Glomerular visceral epithelial cell (primary cell): ENCODE results near the gene SLC22A16.

Experiments
- DNase-seq: peaks from one replicate; pipeline ENCODE4 v3.0.0-alpha.2; 2016; ENCODE audit errors: extremely low spot score

The SLC22A16 gene

DNA sequence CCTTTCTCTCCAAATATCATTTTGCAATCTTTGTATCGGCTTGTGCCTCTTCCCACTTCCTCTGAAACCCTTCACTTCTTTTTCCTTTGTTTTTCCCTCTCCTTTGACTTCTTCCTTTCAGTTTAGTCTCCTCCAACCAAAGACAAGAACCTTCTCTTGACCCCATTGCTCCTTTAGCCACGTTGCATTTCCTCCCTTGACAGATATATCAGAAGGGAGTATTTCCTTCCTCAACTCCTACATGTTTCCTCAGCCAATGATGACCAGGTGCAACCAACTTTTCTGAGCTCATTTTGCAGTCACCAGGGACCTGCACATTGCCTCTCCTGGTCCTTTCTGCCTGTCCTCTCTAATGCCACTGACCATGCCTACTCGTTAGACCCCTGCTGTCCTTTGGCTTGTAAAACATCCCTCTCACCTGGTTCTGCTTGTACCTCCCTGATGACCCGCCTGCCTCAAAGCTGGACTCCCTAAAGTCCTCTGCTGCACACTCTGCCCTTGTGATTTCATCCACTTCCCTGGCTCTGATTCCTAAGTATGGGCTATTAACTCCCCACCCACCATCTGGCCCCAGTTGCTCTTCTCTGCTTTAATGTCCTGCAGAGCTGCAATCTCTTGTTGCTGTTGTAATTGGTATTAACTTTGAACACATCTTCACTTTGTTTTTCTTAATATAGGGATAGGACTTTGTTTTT is 27.4 kb downstream of the SLC22A16 start:
- no peak for DNase-seq

DNA sequence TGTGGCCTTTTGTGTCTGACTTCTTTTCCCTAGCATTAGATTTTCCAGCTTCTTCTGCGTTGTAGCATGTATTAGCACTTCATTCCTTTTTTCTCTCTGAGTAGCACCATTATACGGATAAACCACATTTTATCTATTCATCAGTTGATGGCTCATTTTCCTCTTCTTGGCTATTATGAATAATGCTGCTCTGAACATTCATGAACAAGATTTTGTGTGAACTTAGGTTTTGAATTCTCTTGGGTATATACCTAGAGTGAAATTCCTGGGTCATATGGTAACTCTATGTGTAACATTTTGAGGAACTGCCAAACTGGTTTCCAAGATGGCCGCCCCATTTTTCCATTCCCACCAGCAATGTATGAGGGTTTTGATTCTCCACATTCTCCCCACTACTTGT is 28.7 kb downstream of the SLC22A16 start:
- DNase-seq, result no peak

GRCh38 chr6:110446405-110446804 is 30.0 kb downstream of the SLC22A16 start:
- DNase-seq, result no peak

DNA sequence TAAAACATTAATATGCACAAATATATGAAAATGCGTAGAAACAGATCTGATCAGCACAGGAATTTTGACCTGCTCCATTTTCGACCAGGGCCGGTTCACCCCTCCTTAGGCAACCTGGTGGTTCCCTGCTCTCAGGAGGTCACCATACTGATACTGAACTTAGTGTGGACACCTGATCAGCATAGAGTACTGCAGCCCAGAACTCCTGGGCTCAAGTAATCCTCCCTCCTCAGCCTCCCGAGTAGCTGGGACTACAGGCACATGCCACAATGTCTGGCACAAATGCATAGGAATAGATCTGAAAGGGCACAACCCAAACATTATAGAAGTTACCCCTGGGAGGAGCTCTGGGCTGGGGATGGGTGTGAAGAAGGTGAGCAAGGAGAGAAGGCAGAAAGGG is 36.4 kb downstream of the SLC22A16 start:
- no peak for DNase-seq

GRCh38 chr6:110439356-110439755 is 37.1 kb downstream of the SLC22A16 start:
- DNase-seq, result no peak

GRCh38 chr6:110434961-110435602 is 41.3 kb downstream of the SLC22A16 start:
- DNase-seq, result no peak

- DNase-seq, result no peak
Observed at GRCh38 chr6:110432285-110432900, 44.0 kb downstream of the SLC22A16 start.

DNA sequence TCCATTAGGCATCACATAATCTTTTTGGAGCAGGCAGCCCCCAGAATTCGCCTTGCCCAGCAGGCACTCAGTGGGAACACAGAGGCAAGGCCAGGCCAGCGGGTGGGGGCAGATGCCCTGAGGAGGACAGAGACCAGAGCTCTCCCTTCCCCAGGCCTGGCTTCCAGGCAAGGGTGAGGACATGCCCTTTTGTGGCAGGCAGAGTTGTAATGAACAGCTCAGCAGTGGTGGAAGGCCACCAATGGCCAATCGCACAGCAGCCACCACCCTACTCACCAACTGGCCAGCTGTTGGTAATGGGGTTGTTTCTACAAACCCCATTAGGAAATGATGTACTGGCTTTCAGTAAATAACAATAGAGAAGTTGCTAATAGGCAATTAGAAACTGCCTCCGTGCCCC is 45.7 kb downstream of the SLC22A16 start:
- DNase-seq, result no peak

DNA sequence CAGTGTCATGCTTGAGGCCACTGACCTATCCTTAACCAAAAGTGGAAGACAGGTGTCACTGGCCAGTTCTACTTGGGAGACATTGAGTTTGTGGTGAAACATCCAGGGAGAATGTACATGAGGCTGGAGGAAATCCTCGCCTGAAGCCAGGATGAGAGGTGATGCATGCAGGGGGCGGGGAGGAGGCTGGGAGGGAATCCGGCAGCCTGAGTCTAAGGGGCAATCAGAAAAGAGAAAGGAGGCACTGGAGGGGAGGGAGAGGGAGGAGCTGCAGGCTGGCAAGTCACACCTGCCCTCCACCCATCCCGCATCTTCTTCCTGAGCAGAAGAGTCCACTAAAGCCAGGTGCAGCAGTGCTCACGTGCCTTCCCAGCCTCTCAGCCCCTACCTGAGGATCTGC is 46.2 kb downstream of the SLC22A16 start:
- DNase-seq, result no peak

DNA sequence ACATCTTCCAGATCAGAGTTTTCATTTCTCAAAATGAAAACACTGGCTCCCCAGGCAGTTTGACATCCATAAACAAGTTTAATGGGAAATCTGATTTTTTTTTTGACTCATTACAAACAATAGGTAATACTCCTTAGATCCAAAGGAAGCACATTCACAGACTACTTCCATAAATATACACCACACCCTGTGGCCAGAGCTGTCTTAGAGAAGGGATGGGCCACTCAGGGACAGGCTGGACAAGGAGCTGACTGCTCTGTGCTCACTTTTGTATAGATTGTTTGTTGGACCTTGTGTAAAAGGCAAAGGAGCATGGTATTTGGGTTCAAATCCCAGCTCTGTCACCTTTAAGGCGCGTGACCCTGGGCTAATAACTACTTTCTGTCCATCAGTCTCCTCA is 48.3 kb downstream of the SLC22A16 start:
- DNase-seq, result no peak

DNA sequence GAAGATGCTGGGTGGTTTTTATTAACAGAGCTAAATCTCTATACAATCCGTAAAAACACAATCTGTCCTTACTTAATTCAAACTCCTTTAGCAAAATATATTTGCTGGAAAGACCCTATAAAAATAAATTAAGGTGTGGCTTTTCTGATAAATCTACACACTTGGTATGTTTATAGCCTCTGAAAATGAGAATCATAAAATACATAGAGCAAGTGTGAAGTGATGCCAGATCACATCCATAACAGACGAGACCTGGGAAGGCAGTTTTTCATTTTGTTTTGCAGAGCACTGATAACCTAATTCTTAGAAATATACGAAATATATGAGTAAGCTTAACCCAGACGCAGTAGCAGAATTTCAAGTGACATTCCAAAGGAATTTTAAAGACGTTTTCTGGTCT is 50.6 kb downstream of the SLC22A16 start:
- no peak for DNase-seq

DNA sequence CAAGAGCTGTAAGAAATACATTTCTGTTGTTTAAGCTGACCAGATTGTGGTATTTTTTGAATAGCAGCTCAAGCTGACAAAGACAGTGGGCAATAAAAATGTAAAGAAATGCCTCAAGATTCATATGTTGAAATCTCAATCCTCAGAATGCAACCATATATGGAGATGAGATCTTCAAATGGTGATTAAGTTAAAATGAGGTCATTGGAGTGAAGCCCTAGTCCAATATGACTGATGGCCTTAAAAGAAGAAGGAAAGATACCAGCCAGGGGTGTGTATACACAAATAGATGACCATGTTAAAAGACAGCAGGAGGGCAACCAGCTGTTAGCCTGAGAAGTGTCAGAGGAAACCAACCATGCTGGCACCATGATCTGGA is 54.0 kb downstream of the SLC22A16 start:
- no peak for DNase-seq

DNA sequence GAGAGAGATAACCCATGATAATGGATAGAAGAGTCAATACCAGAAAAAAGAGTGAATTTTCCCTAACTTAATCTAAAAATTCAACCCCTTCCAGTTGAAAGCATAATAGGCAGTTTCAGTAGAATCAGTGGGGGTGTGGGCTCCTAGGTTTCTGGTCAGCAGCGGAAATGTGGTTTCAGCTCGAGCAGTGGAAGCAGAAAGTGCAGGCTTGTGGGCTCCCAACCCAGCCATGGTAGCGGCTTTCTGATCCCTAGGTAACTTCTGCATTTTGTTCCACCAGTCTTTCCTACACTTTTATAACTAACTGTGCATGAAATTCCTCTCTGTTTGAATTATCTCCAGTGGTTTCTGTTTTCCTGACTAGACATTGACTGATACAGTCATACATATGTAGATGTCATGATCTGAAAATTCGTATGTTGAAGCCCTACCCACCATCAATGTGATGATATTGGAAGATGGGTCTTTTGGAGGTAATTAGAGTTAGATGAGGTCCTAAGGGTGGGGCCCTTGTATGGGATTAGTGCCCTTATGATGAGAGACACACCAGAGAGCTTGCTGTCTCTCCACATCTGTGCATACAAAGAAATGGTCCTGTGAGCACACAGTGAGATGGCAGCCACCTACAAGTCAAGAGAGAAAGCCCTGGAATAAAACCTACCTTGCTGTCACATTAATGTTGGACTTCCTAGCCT is 54.5 kb downstream of the SLC22A16 start:
- no peak for DNase-seq

- no peak for DNase-seq
Observed at GRCh38 chr6:110419028-110419739, 57.2 kb downstream of the SLC22A16 start.

DNA sequence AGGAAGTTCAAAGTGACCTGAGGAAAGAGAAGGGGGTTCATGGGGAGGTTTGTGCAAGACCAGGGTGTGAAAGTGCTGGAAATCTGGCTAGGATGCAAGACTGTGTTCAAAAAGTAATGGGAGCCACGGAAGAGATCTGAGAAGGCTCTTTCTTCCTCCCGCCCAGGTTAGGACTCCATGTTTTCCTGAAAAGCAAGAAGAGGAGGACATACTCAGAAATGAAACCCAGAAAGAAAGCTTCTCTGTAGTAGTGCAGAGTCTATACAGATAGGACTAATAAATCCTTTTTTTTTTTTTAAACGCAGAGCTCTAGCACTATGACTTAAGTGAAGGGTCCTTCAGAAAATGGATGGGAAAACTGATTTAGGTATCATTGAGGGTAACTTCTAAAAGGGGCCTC is 57.8 kb downstream of the SLC22A16 start:
- no peak for DNase-seq

- peak; percentile 53 for DNase-seq
Observed at GRCh38 chr6:110415086-110415916, 61.1 kb downstream of the SLC22A16 start, which contains the start of gene DDO. DDO (minus strand) TSS chr6:110415575; CDS start chr6:110413462, 2,113 bp downstream.

DNA sequence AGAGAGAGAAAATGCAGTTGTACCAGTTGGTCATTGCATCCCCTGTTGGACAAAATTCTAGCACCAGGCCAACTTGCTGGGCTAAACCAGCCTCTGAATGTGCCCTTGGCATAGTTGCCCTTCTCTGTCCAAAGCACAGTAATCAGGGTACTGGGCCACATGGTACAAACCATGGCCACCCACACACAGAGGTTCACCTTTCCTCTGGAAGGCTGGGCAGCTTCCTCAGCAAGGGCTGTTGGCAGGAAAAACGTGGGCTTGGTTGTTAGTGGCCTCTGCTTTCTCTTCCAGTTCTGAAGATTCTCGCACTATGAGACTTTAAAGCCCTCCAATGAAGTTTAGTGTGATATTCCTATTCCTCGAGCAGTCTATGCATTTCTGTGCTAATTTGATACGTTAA is 61.7 kb downstream of the SLC22A16 start:
- DNase-seq, result no peak

- no peak for DNase-seq
Observed at GRCh38 chr6:110412360-110412759, 64.1 kb downstream of the SLC22A16 start.

GRCh38 chr6:110410511-110410910 is 65.9 kb downstream of the SLC22A16 start:
- DNase-seq, result no peak

- DNase-seq, result no peak
Observed at GRCh38 chr6:110409794-110410193, 66.6 kb downstream of the SLC22A16 start.

DNA sequence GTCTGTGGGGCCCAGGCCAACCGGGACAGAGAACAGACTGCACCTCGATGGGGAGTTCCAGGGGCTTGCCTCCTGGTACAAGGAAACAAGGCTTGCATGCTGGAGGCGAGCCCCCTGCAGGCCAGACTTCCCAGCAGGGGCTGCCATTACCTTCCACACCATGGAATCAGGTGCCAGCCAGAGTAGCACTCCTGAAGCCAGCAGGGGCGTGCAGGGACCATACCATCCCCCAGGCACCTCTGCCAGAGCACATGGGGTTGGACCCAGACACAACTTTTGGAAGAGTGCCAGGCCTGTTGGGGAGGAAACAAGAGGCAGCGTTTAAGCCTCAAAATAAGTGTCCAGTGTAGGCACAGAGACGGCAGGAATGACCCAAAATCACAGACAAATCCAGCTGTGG is 67.5 kb downstream of the SLC22A16 start:
- no peak for DNase-seq
